ENCODE measurements around the gene KRT2.

The KRT2 gene

GRCh38 chr12:52651726-52652261, at the start of gene KRT2:
Gene KRT2 (minus strand): TSS chr12:52652211. CDS start chr12:52652142, 69 bp downstream.
- in situ Hi-C loops (cut with MboI; ENCODE audit: low sequenced_read_pairs), result loop anchor here (25.0 kb wide), 1 partner anchor 336 kb away; no protein-coding TSS in a partner anchor
- Histone ChIP-seq H3K4me3 (no peak within 1 kb of the TSS), H3K9me3 (no peaks in the 10 kb centered on the region), H3K4me1 (no peaks in the 10 kb centered on the region), H3K27me3 (ENCODE audit: low read depth) (no peaks in the 10 kb centered on the region; the same call in 1 of the 2 replicates), H3K36me3 (replicated peaks) (no peaks in the 10 kb centered on the region)
- no peak for DNase-seq (ENCODE audit: low spot score in 2 of 2)

- Histone ChIP-seq H3K36me3 (replicated peaks) (no peaks in the 10 kb centered on the region), H3K4me1 (no peaks in the 10 kb centered on the region), H3K4me3 (no peak overlapping the region), H3K27me3 (ENCODE audit: low read depth) (no peaks in the 10 kb centered on the region; the same call in 1 of the 2 replicates), H3K9me3 (no peaks in the 10 kb centered on the region)
- in situ Hi-C loops (cut with MboI; ENCODE audit: low sequenced_read_pairs), result no loop called here
- no peak for DNase-seq (ENCODE audit: low spot score in 2 of 2)
Measured at GRCh38 chr12:52701281-52701680, 49.3 kb upstream of the KRT2 start.

GRCh38 chr12:52699960-52700359, 47.9 kb upstream of the KRT2 start:
- H3K9me3 ChIP-seq, result no peaks in the 10 kb centered on the region
- DNase-seq (ENCODE audit: low spot score in 2 of 2), result no peak
- no peaks in the 10 kb centered on the region for H3K4me1 ChIP-seq
- no peaks in the 10 kb centered on the region for H3K36me3 ChIP-seq (replicated peaks)
- H3K4me3 ChIP-seq, result no peak overlapping the region
- H3K27me3 ChIP-seq (ENCODE audit: low read depth), result no peaks in the 10 kb centered on the region; the same call in 1 of the 2 replicates
- in situ Hi-C loops (cut with MboI; ENCODE audit: low sequenced_read_pairs), result no loop called here

GRCh38 chr12:52699373-52699772, 47.4 kb upstream of the KRT2 start:
- Histone ChIP-seq H3K36me3 (replicated peaks) (no peaks in the 10 kb centered on the region), H3K4me1 (no peaks in the 10 kb centered on the region), H3K9me3 (no peaks in the 10 kb centered on the region), H3K4me3 (no peak overlapping the region), H3K27me3 (ENCODE audit: low read depth) (no peaks in the 10 kb centered on the region; the same call in 1 of the 2 replicates)
- in situ Hi-C loops (cut with MboI; ENCODE audit: low sequenced_read_pairs), result no loop called here
- DNase-seq (ENCODE audit: low spot score in 2 of 2), result no peak

GRCh38 chr12:52698651-52699340, 46.8 kb upstream of the KRT2 start:
- H3K4me1 ChIP-seq, result no peaks in the 10 kb centered on the region
- H3K36me3 ChIP-seq (replicated peaks), result no peaks in the 10 kb centered on the region
- H3K9me3 ChIP-seq, result no peaks in the 10 kb centered on the region
- no peaks in the 10 kb centered on the region; the same call in 1 of the 2 replicates for H3K27me3 ChIP-seq (ENCODE audit: low read depth)
- H3K4me3 ChIP-seq, result no peak overlapping the region
- DNase-seq (ENCODE audit: low spot score in 2 of 2), result no peak
- in situ Hi-C loops (cut with MboI; ENCODE audit: low sequenced_read_pairs), result no loop called here

GRCh38 chr12:52697058-52697582, 45.1 kb upstream of the KRT2 start:
- Histone ChIP-seq H3K27me3 (ENCODE audit: low read depth) (no peaks in the 10 kb centered on the region; the same call in 1 of the 2 replicates), H3K36me3 (replicated peaks) (no peaks in the 10 kb centered on the region), H3K9me3 (no peaks in the 10 kb centered on the region), H3K4me3 (no peak overlapping the region), H3K4me1 (no peaks in the 10 kb centered on the region)
- in situ Hi-C loops (cut with MboI; ENCODE audit: low sequenced_read_pairs), result no loop called here
- no peak for DNase-seq (ENCODE audit: low spot score in 2 of 2)

GRCh38 chr12:52696588-52696987, 44.6 kb upstream of the KRT2 start:
- Histone ChIP-seq H3K36me3 (replicated peaks) (no peaks in the 10 kb centered on the region), H3K4me3 (no peak overlapping the region), H3K4me1 (no peaks in the 10 kb centered on the region), H3K9me3 (no peaks in the 10 kb centered on the region), H3K27me3 (ENCODE audit: low read depth) (peaks cover 4% of the 10 kb centered on the region; the same call in 1 of the 2 replicates)
- DNase-seq (ENCODE audit: low spot score in 2 of 2), result no peak
- in situ Hi-C loops (cut with MboI; ENCODE audit: low sequenced_read_pairs), result no loop called here

- in situ Hi-C loops (cut with MboI; ENCODE audit: low sequenced_read_pairs), result no loop called here
- Histone ChIP-seq H3K9me3 (no peaks in the 10 kb centered on the region), H3K27me3 (ENCODE audit: low read depth) (peaks cover 17% of the 10 kb centered on the region), H3K4me3 (no peak overlapping the region), H3K36me3 (replicated peaks) (no peaks in the 10 kb centered on the region), H3K4me1 (no peaks in the 10 kb centered on the region)
- DNase-seq (ENCODE audit: low spot score in 2 of 2), result no peak
Measured at GRCh38 chr12:52695039-52695438, 43.0 kb upstream of the KRT2 start.

- Histone ChIP-seq H3K36me3 (replicated peaks) (no peaks in the 10 kb centered on the region), H3K9me3 (no peaks in the 10 kb centered on the region), H3K4me1 (no peaks in the 10 kb centered on the region), H3K27me3 (ENCODE audit: low read depth) (peaks cover 17% of the 10 kb centered on the region), H3K4me3 (no peak overlapping the region)
- DNase-seq (ENCODE audit: low spot score in 2 of 2), result no peak
- in situ Hi-C loops (cut with MboI; ENCODE audit: low sequenced_read_pairs), result no loop called here
Measured at GRCh38 chr12:52694151-52694550, 42.1 kb upstream of the KRT2 start.

- in situ Hi-C loops (cut with MboI; ENCODE audit: low sequenced_read_pairs), result no loop called here
- no peak overlapping the region for H3K4me3 ChIP-seq
- H3K9me3 ChIP-seq, result no peaks in the 10 kb centered on the region
- H3K27me3 ChIP-seq (ENCODE audit: low read depth), result peaks cover 17% of the 10 kb centered on the region
- no peaks in the 10 kb centered on the region for H3K36me3 ChIP-seq (replicated peaks)
- DNase-seq (ENCODE audit: low spot score in 2 of 2), result no peak
- H3K4me1 ChIP-seq, result no peaks in the 10 kb centered on the region
Measured at GRCh38 chr12:52693261-52693660, 41.2 kb upstream of the KRT2 start.

- Histone ChIP-seq H3K4me3 (no peak overlapping the region), H3K9me3 (no peaks in the 10 kb centered on the region), H3K4me1 (no peaks in the 10 kb centered on the region), H3K27me3 (ENCODE audit: low read depth) (peaks cover 21% of the 10 kb centered on the region), H3K36me3 (replicated peaks) (no peaks in the 10 kb centered on the region)
- in situ Hi-C loops (cut with MboI; ENCODE audit: low sequenced_read_pairs), result no loop called here
- DNase-seq (ENCODE audit: low spot score in 2 of 2), result peak in 1 of 2 experiments; percentile 46
Measured at GRCh38 chr12:52692254-52692653, 40.2 kb upstream of the KRT2 start.

GRCh38 chr12:52691841-52692150, 39.8 kb upstream of the KRT2 start:
- DNase-seq (ENCODE audit: low spot score in 2 of 2), result no peak
- in situ Hi-C loops (cut with MboI; ENCODE audit: low sequenced_read_pairs), result no loop called here

GRCh38 chr12:52691076-52691840, 39.2 kb upstream of the KRT2 start:
- in situ Hi-C loops (cut with MboI; ENCODE audit: low sequenced_read_pairs), result no loop called here
- H3K4me3 ChIP-seq, result peak overlapping the region; percentile 5
- peaks cover 21% of the 10 kb centered on the region for H3K27me3 ChIP-seq (ENCODE audit: low read depth)
- DNase-seq (ENCODE audit: low spot score in 2 of 2), result peak in 1 of 2 experiments; percentile 54
- no peaks in the 10 kb centered on the region for H3K9me3 ChIP-seq
- no peaks in the 10 kb centered on the region for H3K4me1 ChIP-seq
- H3K36me3 ChIP-seq (replicated peaks), result no peaks in the 10 kb centered on the region

More at GRCh38 chr12:52691841-52692150, 39.8 kb upstream of the KRT2 start:
- Histone ChIP-seq H3K4me1 (no peaks in the 10 kb centered on the region), H3K36me3 (replicated peaks) (no peaks in the 10 kb centered on the region), H3K27me3 (ENCODE audit: low read depth) (peaks cover 21% of the 10 kb centered on the region), H3K9me3 (no peaks in the 10 kb centered on the region), H3K4me3 (no peak overlapping the region)
